Panc1 (cell line): ENCODE measurements around the gene CGN. TPM values are rescaled to one million over a fixed set of nuclear protein-coding genes. Genes with fewer than 3 reads are reported as not detected.
A peak's percentile ranks its signal among the peaks of the same experiment; 100 is the strongest.

Experiments
- ATAC-seq: fragments of 200-7000 bp; cut with Tn5 transposase; 2 replicates; pipeline ENCODE4 v1.9.1; 2020; ENCODE audit warnings: mild to moderate bottlenecking, moderate library complexity
- BruUV-seq: library from RNA; stranded (reverse); fragments of 400-500 nt; replicated peaks from 2 replicates; lab custom pipeline; 2021; lab: Mats Ljungman, UMichigan
- CTCF ChIA-PET: fragments of 300-600 bp; sonication (Branson Sonifier 250); formaldehyde crosslinking; loops from one replicate; lab custom pipeline; 2022; ENCODE audit warnings: antibody characterized with exemption; lab: Charles Lee
- POLR2A ChIA-PET: fragments of 300-600 bp; sonication (Branson Sonifier 250); formaldehyde crosslinking; loops from one replicate; lab custom pipeline; 2022; ENCODE audit warnings: antibody characterized with exemption; lab: Charles Lee
- DNase-seq: peaks from one replicate; pipeline ENCODE4 v3.0.0-alpha.2; 2010; ENCODE audit warnings: low read depth, low spot score
- H3K27ac ChIP-seq: 2 replicates; pipeline ENCODE4 v1.5.1; 2011; ENCODE audit warnings: mild to moderate bottlenecking, low read length, inconsistent platforms
- H3K27me3 ChIP-seq: fragments of 200-500 bp; sonication (Bioruptor generic); 2 replicates; pipeline ENCODE4 v1.6.0; 2014; ENCODE audit warnings: low read length, inconsistent platforms; ENCODE audit not compliant: control insufficient read depth, insufficient read depth
- H3K36me3 ChIP-seq: fragments of 200-500 bp; sonication (Bioruptor generic); 2 replicates; pipeline ENCODE4 v1.5.1; 2014; ENCODE audit warnings: inconsistent platforms, mild to moderate bottlenecking, low read length, moderate library complexity; ENCODE audit not compliant: control insufficient read depth, insufficient read depth
- H3K4me1 ChIP-seq: 2 replicates; pipeline ENCODE4 v1.5.1; 2011; ENCODE audit warnings: inconsistent platforms, mild to moderate bottlenecking, low read length, moderate library complexity; ENCODE audit not compliant: control insufficient read depth, insufficient read depth
- H3K4me3 ChIP-seq, 2 experiments: 2 replicates each; pipeline ENCODE4 v1.5.1; 2011 to 2012; ENCODE audit warnings: low read depth in 2 of 2, low read length in 2 of 2, mild to moderate bottlenecking in 2 of 2, inconsistent platforms in 1 of 2, moderate library complexity in 1 of 2
- H3K9me3 ChIP-seq: fragments of 200-500 bp; sonication (Bioruptor generic); 2 replicates; pipeline ENCODE4 v1.5.1; 2014; ENCODE audit warnings: low read depth, mild to moderate bottlenecking, inconsistent platforms, low read length, moderate library complexity; ENCODE audit not compliant: control insufficient read depth, insufficient read depth
- CTCF ChIP-seq: fragments of 450-650 bp; IDR thresholded peaks from 2 replicates; pipeline ENCODE4 v1.5.1; 2017; ENCODE audit warnings: mild to moderate bottlenecking
- POLR2AphosphoS5 ChIP-seq: IDR thresholded peaks from 2 replicates; pipeline ENCODE4 v1.6.1; 2012; ENCODE audit warnings: mild to moderate bottlenecking, low read depth, low read length, moderate library complexity
- REST ChIP-seq, 2 experiments: IDR thresholded peaks; 2 replicates each; pipeline ENCODE4 v1.6.1; 2011 to 2012; ENCODE audit warnings: low read depth in 2 of 2, control low read depth in 1 of 2, low read length in 1 of 2, mild to moderate bottlenecking in 1 of 2, moderate library complexity in 1 of 2; ENCODE audit not compliant: insufficient read depth in 1 of 2
- SIN3A ChIP-seq: IDR thresholded peaks from 2 replicates; pipeline ENCODE4 v1.6.1; 2012; ENCODE audit warnings: low read depth, mild to moderate bottlenecking, low read length, moderate library complexity, borderline replicate concordance; ENCODE audit not compliant: insufficient read depth
- TCF7L2 ChIP-seq: IDR thresholded peaks from 2 replicates; pipeline ENCODE4 v1.6.1; 2011; ENCODE audit warnings: mild to moderate bottlenecking, low read depth, low read length, inconsistent platforms
- in situ Hi-C: cut with HindIII; loops from 2 replicates; pipeline ENCODE4 v1.10.0; 2016; ENCODE audit warnings: low sequenced_read_pairs, low pct_unique_long_range_greater_than_20kb
- intact Hi-C: fragments of 100-400 bp; cut with micrococcal nuclease; formaldehyde crosslinking; loops from one replicate; pipeline ENCODE4 v1.10.0; 2022; ENCODE audit not compliant: unreplicated experiment
- total RNA-seq: library from RNA; stranded (reverse); gene quantifications from one replicate; pipeline ENCODE4 v1.2.1, GENCODE V29; 2021; ENCODE audit not compliant: unreplicated experiment

CGN gene
- total RNA-seq, 1 experiment from 2014 or later: 10.2 TPM

- Histone ChIP-seq H3K27ac (no peak overlapping the region), H3K4me1 (peaks cover 7% of the 10 kb centered on the region), H3K9me3 (no peaks in the 10 kb centered on the region), H3K4me3 (no peak overlapping the region), H3K27me3 (no peaks in the 10 kb centered on the region), H3K36me3 (peaks cover under 1% of the 10 kb centered on the region)
- BruUV-seq: no TSS peak
- ATAC-seq: no peak
- intact Hi-C loops (no loop called here), in situ Hi-C loops (no loop called here)
- TF ChIP-seq CTCF (no peak), REST (IDR thresholded peaks at IDR 0.05; ENCODE audit: insufficient read depth in 1 of 2, low read depth in 2 of 2, low read length in 1 of 2) (no peak), SIN3A (no peak), POLR2AphosphoS5 (no peak), TCF7L2 (no peak)
- POLR2A ChIA-PET: no interaction called here
- DNase-seq: no peak
- CTCF ChIA-PET: no interaction called here
Measured at GRCh38 chr1:151563376-151563775, 52.2 kb downstream of the CGN start.

GRCh38 chr1:151565502-151566189 lies 54.5 kb downstream of the CGN start:
- TF ChIP-seq REST (IDR thresholded peaks at IDR 0.05; ENCODE audit: insufficient read depth in 1 of 2, low read depth in 2 of 2, low read length in 1 of 2) (no peak), POLR2AphosphoS5 (no peak), TCF7L2 (no peak), CTCF (no peak), SIN3A (no peak)
- intact Hi-C loops (no loop called here), in situ Hi-C loops (no loop called here)
- no peak for DNase-seq
- ChIA-PET POLR2A (no interaction called here), CTCF (no interaction called here)
- BruUV-seq: no TSS peak
- no peak for ATAC-seq
- Histone ChIP-seq H3K27me3 (no peaks in the 10 kb centered on the region), H3K4me1 (peaks cover 7% of the 10 kb centered on the region), H3K36me3 (peaks cover 5% of the 10 kb centered on the region), H3K4me3 (no peak overlapping the region), H3K27ac (0 out of 2 replicates have a peak overlapping the region, but pooled peaks have one; percentile 5), H3K9me3 (no peaks in the 10 kb centered on the region)
